GM19468 (cell line): Measurements from ENCODE around the gene RAB31.

Experiments
- ATAC-seq: cut with Tn5 transposase; IDR thresholded peaks from one replicate; pipeline ENCODE4 v1.9.1; 2021; ENCODE audit warnings: mild to moderate bottlenecking, moderate library complexity, moderate number of reproducible peaks; ENCODE audit not compliant: unreplicated experiment; ENCODE audit errors: extremely low read depth

The RAB31 gene

GRCh38 chr18:9829397-9829712, 121.3 kb downstream of the RAB31 start:
- ATAC-seq = no peak

- ATAC-seq = no peak
Observed at GRCh38 chr18:9831036-9831722, 123.1 kb downstream of the RAB31 start.

GRCh38 chr18:9831723-9832199, 123.7 kb downstream of the RAB31 start:
- ATAC-seq = no peak

GRCh38 chr18:9832871-9833270, 124.8 kb downstream of the RAB31 start:
- no peak for ATAC-seq

GRCh38 chr18:9834551-9834950, 126.5 kb downstream of the RAB31 start:
- no peak for ATAC-seq

GRCh38 chr18:9835113-9835755, 127.1 kb downstream of the RAB31 start:
- no peak for ATAC-seq

- ATAC-seq = no peak
Observed at GRCh38 chr18:9835825-9836224, 127.7 kb downstream of the RAB31 start.

- no peak for ATAC-seq
Observed at GRCh38 chr18:9838144-9838877, 130.2 kb downstream of the RAB31 start.

- ATAC-seq = no peak
Observed at GRCh38 chr18:9839211-9839610, 131.1 kb downstream of the RAB31 start.

GRCh38 chr18:9839853-9840252, 131.8 kb downstream of the RAB31 start:
- ATAC-seq = no peak

GRCh38 chr18:9841752-9842151, 133.7 kb downstream of the RAB31 start:
- no peak for ATAC-seq

- ATAC-seq = no peak
Observed at GRCh38 chr18:9842448-9842847, 134.3 kb downstream of the RAB31 start.

GRCh38 chr18:9845256-9845655, 137.2 kb downstream of the RAB31 start:
- ATAC-seq = no peak

GRCh38 chr18:9846162-9846925, 138.2 kb downstream of the RAB31 start:
- no peak for ATAC-seq

GRCh38 chr18:9848170-9848879, 140.2 kb downstream of the RAB31 start:
- no peak for ATAC-seq

GRCh38 chr18:9849407-9850283, 141.5 kb downstream of the RAB31 start:
- ATAC-seq = no peak

GRCh38 chr18:9850309-9850708, 142.2 kb downstream of the RAB31 start:
- no peak for ATAC-seq

- ATAC-seq = no peak
Observed at GRCh38 chr18:9851511-9851910, 143.4 kb downstream of the RAB31 start.
